Fibroblast of skin of abdomen (primary cell): ENCODE results near the gene AP3S1.

Experiments
- DNase-seq: peaks from one replicate; pipeline ENCODE4 v3.0.0-alpha.2; 2013

AP3S1 gene

GRCh38 chr5:115825948-115826347 is 15.8 kb upstream of the AP3S1 start:
- no peak for DNase-seq

DNA sequence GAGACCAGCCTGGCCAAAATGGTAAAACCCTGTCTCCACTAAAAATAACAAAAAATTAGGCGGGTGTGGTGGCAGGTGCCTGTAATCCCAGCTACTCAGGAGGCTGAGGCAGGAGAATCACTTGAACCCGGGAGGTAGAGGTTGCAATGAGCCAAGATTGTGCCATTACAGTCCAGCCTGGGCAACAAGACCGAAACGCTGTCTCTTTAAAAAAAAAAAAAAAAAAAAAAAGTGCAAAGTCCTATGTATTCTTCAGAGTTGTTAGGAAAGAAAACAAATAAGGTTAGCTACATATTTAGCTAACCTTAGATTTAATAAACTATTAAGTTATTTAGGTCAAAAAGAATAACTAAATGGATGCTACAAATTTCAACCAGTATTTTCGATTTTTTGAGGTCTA is 11.8 kb upstream of the AP3S1 start:
- DNase-seq = no peak

DNA sequence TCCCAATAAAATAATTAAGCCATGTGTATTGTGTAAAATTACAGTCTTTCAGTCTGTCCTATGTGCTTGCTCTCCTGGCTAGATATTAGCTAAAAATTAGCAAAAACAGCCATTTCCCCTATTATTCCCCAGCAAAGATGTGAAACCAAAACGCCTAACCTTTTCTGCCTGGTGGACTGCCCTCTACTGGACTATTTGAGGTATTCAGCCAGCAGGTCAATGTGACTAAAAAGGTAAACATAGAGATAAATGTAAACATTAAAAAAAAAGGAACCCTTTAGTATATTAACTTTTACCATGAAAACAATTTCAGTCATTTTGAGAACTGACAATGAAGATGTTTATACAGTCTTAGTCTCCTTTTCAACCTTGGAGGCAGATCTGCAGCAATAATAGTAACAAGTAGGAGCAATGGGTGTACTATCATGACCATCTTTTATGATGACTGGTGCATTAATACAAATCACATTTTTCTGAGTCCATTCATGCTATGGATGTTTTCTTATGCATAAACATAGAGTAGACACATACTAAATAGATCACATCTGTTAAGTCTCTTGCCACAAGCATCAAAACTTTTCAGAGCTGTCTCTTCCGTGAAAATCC is 10.5 kb upstream of the AP3S1 start:
- peak; percentile 36 for DNase-seq

GRCh38 chr5:115835481-115835880 is 6.3 kb upstream of the AP3S1 start:
- DNase-seq = no peak

DNA sequence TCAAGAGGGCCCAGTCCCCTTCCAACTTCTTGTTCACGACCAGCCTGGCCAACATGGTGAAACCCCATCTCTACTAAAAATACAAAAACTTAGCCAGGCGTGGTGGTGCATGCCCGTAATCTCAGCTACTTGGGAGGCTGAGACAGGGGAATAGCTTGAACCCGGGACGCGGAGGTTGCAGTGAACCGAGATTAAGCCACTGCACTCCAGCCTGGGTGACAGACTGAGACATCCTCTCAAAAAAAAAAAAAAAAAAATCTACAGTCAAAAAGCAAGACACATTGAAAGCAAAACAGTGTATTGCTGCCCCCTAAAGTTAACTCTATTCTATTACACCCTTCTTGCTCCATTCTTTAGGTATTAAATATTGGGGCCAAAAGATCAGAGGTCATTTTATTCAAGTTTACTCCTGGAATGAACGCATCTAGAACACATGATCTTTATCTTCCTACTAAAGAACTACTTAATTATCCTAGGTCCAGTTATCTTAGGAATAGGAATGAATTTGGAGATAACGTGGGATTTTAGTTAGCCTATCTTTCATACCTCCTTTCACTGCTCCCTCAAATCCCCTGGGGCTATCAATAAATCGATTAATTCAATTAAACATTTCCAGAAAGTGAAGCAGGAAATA is 2.7 kb upstream of the AP3S1 start:
- peak; percentile 42 for DNase-seq

DNA sequence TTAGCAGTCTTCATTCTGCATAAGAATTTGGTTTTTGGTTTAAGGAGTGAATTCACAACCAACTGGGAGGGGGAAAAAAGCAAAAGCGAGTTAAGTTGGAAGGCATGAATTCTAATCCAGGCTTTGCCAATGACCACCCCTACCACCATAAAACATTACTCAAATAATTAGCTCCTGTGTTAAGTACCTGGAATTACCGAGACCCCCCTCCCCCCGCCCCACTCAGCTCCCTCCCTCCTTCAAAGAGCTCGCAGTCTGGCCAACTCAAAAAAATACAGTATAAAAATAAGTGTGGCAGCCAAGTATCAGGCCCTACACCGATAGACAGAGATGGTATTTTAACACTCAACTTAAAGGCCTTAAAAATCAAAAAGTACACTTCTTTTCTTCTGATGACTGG is 862 bp upstream of the AP3S1 start:
- DNase-seq = no peak

GRCh38 chr5:115842089-115842935 is 577 bp downstream of the AP3S1 start:
- DNase-seq = no peak

DNA sequence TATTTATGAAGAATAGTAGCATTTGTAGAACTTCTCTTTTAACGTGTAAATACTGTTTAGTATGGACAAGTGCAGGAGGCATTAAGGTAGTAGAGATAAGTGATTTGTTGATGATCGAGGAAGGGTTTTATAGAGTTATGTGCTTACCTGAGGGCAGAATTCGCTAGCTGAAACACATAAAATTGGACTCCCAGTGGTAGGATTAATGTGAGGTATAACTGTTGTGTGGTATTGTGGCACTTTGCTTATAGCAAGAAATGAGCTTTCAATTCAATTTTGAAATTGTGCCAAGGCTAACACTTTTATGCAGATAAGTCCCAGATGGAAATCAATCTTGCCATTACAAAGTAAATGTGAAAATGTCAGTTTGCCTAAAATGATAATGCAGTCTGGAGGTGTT is 1.2 kb downstream of the AP3S1 start:
- no peak for DNase-seq

DNA sequence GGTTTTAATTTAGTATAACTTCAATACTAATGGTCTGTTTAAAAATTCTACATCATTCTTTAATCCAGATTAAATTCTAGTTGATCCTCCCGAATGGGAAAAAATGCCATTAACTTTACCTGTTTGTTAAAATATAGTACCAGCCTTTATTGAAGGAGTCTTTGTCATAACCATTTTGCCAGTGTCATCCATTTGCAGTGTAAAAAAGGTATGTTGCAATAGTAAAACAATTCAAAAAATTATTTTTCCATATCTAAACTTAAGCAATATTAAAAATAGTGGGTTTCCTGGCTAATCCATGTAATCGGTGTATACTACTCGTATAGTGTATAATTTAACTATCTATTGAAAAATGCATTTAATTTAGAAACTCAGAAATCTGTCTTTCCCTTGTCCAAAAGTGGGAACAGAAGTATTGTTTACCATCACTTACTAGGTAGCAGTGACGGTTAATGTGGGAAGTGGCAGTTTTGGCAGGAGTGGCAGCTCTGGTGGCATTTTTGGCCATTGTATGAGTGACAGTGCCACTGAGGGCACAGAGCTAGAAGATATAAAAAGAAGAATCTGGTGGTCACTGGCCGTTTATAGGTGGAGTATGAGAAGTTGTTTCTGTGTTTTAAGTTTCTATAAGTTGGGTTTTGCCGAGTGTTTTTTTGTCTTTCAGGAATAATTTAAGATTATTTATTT is 1.9 kb downstream of the AP3S1 start:
- DNase-seq = no peak

DNA sequence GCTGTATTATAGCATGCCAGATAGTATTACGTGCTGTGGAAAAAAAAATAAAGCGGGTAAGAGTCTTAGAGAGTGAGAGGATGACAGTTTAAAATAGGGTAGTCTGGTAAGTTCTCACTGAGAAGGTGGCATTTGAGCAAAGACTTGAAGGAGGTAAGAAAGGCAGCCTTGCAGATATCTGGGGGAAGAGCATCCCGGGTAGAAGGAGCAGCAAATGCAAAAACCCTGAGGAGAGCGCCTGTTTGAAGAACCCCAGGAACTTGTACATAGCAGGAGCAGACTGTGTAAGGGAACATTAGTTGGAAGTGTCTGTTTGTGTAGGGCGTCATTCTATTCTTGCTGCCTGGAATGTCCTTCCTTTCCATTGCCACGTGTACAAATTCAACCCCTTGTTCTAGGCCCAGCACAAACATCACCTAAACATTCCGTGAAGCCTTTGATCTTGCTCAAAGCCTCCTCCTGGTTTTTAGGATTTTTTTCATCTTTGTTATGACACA is 2.6 kb downstream of the AP3S1 start:
- DNase-seq = no peak

DNA sequence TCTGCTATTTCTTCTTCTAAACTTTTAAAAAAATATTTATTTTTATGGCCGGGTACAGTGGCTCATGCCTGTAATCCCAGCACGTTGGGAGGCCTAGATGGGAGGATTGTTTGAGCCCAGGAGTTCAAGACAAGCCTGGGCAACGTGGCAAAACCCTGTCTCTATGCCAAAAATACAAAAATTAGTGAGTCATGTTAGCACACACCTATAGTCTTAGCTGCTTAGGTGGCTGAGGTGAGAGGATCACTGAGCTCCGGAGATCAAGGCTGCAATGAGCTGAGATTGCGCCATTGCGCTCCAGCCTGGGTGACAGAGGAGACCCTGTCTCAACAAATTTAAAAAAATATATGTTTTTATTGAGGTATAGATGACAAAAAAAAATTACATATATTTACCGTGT is 5.6 kb downstream of the AP3S1 start:
- DNase-seq = no peak

DNA sequence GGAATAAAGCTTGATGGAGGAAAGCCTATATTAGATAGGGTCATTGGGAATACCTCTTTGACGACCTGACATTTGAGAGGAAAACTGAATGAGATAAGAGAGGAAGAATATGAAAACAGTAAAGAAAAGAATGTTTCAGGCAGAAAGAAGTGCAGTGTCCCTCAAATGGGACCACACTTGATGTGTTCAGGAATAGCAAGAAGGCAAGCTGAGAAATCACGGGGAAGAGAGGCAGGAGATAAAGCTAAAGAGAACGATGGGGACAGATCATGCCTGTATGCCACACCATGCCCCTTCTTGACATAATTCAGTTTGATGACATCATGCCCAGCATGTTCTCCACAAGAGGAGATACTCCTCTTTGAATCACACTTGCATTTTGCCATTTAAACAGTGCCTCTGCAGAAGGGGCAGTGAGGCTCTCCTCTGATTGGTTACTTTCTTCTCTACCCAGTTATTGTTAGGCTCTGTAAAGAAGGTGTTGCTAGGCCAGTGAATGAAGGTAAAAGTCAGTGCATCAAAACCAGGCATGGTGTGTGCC is 7.6 kb downstream of the AP3S1 start:
- no peak for DNase-seq

GRCh38 chr5:115850744-115851416 is 9.1 kb downstream of the AP3S1 start:
- DNase-seq = no peak

GRCh38 chr5:115854139-115854538 is 12.4 kb downstream of the AP3S1 start:
- no peak for DNase-seq

GRCh38 chr5:115855959-115856358 is 14.2 kb downstream of the AP3S1 start:
- DNase-seq = no peak

DNA sequence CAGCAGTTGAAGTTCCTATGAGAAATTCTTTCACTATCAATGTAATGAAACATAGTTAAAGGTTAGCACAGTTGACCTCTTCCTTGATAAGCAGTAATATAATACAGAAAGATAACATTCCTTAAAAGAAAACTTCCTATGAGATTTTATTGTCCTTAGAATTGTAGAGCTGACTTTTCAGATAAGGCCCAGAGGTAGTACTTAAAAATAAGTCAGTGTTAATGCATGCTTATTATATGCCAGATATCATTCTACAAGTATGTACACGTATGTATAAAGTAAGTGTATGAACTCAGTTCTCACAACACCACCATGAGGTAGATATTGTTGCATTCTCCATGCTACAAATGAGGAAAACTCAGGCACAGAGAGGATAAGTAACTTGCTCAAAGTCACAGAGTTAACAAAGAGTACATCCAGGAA is 15.3 kb downstream of the AP3S1 start:
- no peak for DNase-seq

GRCh38 chr5:115857626-115858349 is 16.1 kb downstream of the AP3S1 start:
- DNase-seq = no peak

DNA sequence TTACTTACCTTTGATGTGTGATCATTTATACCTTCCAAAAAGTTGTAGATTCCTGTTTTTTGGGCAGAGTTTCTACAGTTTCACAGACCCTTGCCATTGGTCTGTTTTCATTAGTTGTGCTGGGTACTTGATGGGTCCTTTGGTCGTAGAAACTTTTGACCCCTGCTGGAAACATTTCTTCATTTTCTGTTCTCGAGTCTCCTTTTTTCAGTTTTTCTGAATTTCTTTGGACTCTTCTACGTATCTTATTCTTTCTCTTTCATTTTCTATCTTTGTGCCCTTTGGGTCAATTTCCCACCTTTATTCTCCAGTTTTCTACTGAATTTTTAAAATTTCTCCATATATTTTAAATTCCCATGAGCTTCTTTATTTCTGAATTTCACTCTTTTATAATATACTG is 16.7 kb downstream of the AP3S1 start:
- DNase-seq = no peak

- DNase-seq = no peak
Observed at GRCh38 chr5:115859378-115859777, 17.6 kb downstream of the AP3S1 start.

- DNase-seq = no peak
Observed at GRCh38 chr5:115869256-115869795, 27.6 kb downstream of the AP3S1 start.

DNA sequence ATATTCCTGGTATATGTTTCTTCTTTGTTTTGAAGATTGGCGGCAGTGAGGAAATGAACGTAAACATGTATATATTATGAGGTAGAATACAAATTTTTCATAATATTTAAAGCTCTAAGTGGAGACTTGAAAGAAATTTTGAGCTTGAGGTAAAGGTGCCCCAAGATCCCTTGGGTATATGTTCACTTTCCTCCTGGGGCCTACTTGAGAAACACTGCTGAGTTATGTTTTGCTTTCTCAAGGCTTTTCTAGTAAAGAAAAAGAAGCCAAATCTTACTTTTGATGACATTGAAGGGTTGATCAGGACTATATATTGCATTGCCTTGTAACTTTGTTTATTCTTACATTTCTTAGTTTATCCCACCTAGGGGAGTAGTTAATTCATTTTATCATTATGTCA is 30.7 kb downstream of the AP3S1 start:
- no peak for DNase-seq
